Measurements from ENCODE around the gene ATP10A. TPM values are rescaled to one million over a fixed set of nuclear protein-coding genes. Genes with fewer than 3 reads are reported as not detected.
A peak's percentile ranks its signal among the peaks of the same experiment; 100 is the strongest.

Gene ATP10A
- total RNA-seq, 4 donors from 2014 or later = 3.8 to 7.1 (median 5.2) TPM

GRCh38 chr15:25697586-25697985 is 165.5 kb downstream of the ATP10A start:
- H3K4me1 ChIP-seq = no peaks in the 10 kb centered on the region
- H3K27ac ChIP-seq = no peak overlapping the region
- H3K27me3 ChIP-seq = no peaks in the 10 kb centered on the region
- H3K4me3 ChIP-seq = no peak overlapping the region
- H3K36me3 ChIP-seq = peaks cover 15% of the 10 kb centered on the region
- TF ChIP-seq POLR2AphosphoS5 (IDR thresholded peaks at IDR 0.05) (no peak), EP300 (IDR thresholded peaks at IDR 0.05) (no peak), CTCF (IDR thresholded peaks at IDR 0.05) (no peak), POLR2A (IDR thresholded peaks at IDR 0.05) (no peak)
- H3K9me3 ChIP-seq = no peaks in the 10 kb centered on the region
- 100% methylated on average over 1 of the region's 1 CpG for WGBS
- no peak for DNase-seq (ENCODE audit: low spot score in 2 of 2)

GRCh38 chr15:25695875-25696760 is 167.0 kb downstream of the ATP10A start:
- peaks cover 11% of the 10 kb centered on the region for H3K36me3 ChIP-seq
- TF ChIP-seq CTCF (IDR thresholded peaks at IDR 0.05) (no peak), EP300 (IDR thresholded peaks at IDR 0.05) (no peak), POLR2AphosphoS5 (IDR thresholded peaks at IDR 0.05) (no peak), POLR2A (IDR thresholded peaks at IDR 0.05) (no peak)
- H3K27ac ChIP-seq = no peak overlapping the region
- peaks cover 6% of the 10 kb centered on the region for H3K4me1 ChIP-seq
- DNase-seq (ENCODE audit: low spot score in 2 of 2) = no peak
- 80% methylated on average over 17 of the region's 17 CpGs for WGBS
- no peak overlapping the region for H3K4me3 ChIP-seq
- no peaks in the 10 kb centered on the region for H3K9me3 ChIP-seq
- no peaks in the 10 kb centered on the region for H3K27me3 ChIP-seq

- H3K4me1 ChIP-seq = peaks cover 6% of the 10 kb centered on the region
- no peaks in the 10 kb centered on the region for H3K27me3 ChIP-seq
- no peak for TF ChIP-seq POLR2A (IDR thresholded peaks at IDR 0.05)
- no peak for TF ChIP-seq EP300 (IDR thresholded peaks at IDR 0.05)
- no peak for TF ChIP-seq POLR2AphosphoS5 (IDR thresholded peaks at IDR 0.05)
- TF ChIP-seq CTCF (IDR thresholded peaks at IDR 0.05) = no peak
- WGBS = 97% methylated on average over 9 of the region's 19 CpGs
- no peak overlapping the region for H3K27ac ChIP-seq
- peak; percentile 35 to 66 for DNase-seq (ENCODE audit: low spot score in 2 of 2)
- peaks cover 7% of the 10 kb centered on the region for H3K36me3 ChIP-seq
- no peaks in the 10 kb centered on the region for H3K9me3 ChIP-seq
- H3K4me3 ChIP-seq = no peak overlapping the region
Measured at GRCh38 chr15:25694823-25695312, 168.3 kb downstream of the ATP10A start.

- H3K27ac ChIP-seq = no peak overlapping the region
- H3K4me3 ChIP-seq = no peak overlapping the region
- H3K9me3 ChIP-seq = no peaks in the 10 kb centered on the region
- no peaks in the 10 kb centered on the region for H3K27me3 ChIP-seq
- WGBS = 77% methylated on average over 4 of the region's 4 CpGs
- peak in 1 of 2 donors; percentile 38 for DNase-seq (ENCODE audit: low spot score in 2 of 2)
- no peak for TF ChIP-seq CTCF (IDR thresholded peaks at IDR 0.05)
- TF ChIP-seq POLR2AphosphoS5 (IDR thresholded peaks at IDR 0.05) = no peak
- no peak for TF ChIP-seq POLR2A (IDR thresholded peaks at IDR 0.05)
- no peak for TF ChIP-seq EP300 (IDR thresholded peaks at IDR 0.05)
- peaks cover 6% of the 10 kb centered on the region for H3K4me1 ChIP-seq
- peaks cover 7% of the 10 kb centered on the region for H3K36me3 ChIP-seq
Measured at GRCh38 chr15:25694239-25694584, 168.9 kb downstream of the ATP10A start.
